Measurements from ENCODE around the gene TCP1. TPM values are rescaled to one million over a fixed set of nuclear protein-coding genes. Genes with fewer than 3 reads are reported as not detected.

TCP1 gene
- total RNA-seq, 1 donor from 2014 or later, result 334 TPM

DNA sequence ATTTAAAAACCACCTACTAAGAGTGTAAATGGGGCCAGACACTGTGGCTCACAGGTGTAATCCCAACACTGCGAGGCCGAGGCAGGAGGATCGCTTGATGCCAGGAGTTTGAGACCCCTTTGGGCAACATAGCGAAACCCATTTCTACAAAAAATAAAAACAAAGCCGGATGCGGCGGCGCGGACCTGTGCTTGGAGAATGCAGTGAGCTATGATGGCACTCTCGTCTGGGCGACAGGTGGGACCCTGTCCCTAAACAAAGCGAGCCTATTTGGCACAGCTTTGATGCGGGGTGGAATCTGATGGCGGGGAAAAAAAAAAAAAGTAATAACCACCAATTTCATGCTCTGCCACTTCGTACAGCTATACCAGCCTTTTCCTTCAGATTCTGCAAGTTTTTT, 1.1 kb downstream of the TCP1 start:
- H3K4me3 Mint-ChIP-seq, result peak overlapping the region; percentile 97
- Histone ChIP-seq H3K9ac (peak overlapping the region; percentile 97), H3F3A (ENCODE audit: low read depth) (peaks cover 22% of the 10 kb centered on the region), H3K36me3 (peaks cover 50% of the 10 kb centered on the region), H3K4me1 (peaks cover 22% of the 10 kb centered on the region), H3K9me3 (ENCODE audit: low read depth) (no peaks in the 10 kb centered on the region), H2AFZ (replicated peaks) (no peak overlapping the region), H3K4me2 (peak overlapping the region; percentile 99), H3K27me3 (no peaks in the 10 kb centered on the region), H3K27ac (no peak overlapping the region), H4K20me1 (ENCODE audit: low read depth) (peaks cover 61% of the 10 kb centered on the region), H3K4me3 (peak overlapping the region; percentile 99), H3K79me2 (ENCODE audit: low read depth) (peaks cover 91% of the 10 kb centered on the region)
- peak; percentile 13 for DNase-seq (ENCODE audit: low spot score)
- H3K27ac Mint-ChIP-seq, result no peak overlapping the region
- no peaks in the 10 kb centered on the region for H3K27me3 Mint-ChIP-seq (ENCODE audit: insufficient read depth, low read depth)
- TF ChIP-seq EZH2 (IDR thresholded peaks at IDR 0.05), result no peak
- TF ChIP-seq, protein P1, sequence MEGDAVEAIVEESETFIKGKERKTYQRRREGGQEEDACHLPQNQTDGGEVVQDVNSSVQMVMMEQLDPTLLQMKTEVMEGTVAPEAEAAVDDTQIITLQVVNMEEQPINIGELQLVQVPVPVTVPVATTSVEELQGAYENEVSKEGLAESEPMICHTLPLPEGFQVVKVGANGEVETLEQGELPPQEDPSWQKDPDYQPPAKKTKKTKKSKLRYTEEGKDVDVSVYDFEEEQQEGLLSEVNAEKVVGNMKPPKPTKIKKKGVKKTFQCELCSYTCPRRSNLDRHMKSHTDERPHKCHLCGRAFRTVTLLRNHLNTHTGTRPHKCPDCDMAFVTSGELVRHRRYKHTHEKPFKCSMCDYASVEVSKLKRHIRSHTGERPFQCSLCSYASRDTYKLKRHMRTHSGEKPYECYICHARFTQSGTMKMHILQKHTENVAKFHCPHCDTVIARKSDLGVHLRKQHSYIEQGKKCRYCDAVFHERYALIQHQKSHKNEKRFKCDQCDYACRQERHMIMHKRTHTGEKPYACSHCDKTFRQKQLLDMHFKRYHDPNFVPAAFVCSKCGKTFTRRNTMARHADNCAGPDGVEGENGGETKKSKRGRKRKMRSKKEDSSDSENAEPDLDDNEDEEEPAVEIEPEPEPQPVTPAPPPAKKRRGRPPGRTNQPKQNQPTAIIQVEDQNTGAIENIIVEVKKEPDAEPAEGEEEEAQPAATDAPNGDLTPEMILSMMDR (IDR thresholded peaks at IDR 0.05), result no peak
- TF ChIP-seq EZH2phosphoT487 (IDR thresholded peaks at IDR 0.05), result no peak
- H3K36me3 Mint-ChIP-seq, result peaks cover 41% of the 10 kb centered on the region
- H3K4me1 Mint-ChIP-seq, result peaks cover 31% of the 10 kb centered on the region
- no peaks in the 10 kb centered on the region for H3K9me3 Mint-ChIP-seq

DNA sequence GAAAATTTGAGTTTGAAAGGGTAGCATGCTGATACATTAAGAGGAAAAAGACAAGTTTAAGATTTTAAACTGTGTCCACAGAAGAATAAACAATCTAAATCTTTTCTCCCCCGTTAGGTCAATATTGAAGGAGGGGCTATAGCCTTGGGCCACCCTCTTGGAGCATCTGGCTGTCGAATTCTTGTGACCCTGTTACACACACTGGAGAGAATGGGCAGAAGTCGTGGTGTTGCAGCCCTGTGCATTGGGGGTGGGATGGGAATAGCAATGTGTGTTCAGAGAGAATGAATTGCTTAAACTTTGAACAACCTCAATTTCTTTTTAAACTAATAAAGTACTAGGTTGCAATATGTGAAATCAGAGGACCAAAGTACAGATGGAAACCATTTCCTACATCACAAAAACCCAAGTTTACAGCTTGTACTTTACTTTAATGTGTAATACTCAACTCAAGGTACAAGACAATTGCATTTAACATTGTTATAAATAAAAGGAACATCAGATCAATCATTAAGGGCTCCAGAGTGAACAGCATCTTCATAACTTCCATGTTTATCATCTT, 10.8 kb downstream of the TCP1 start:
- Histone ChIP-seq H3K79me2 (ENCODE audit: low read depth) (peaks cover 33% of the 10 kb centered on the region), H3K36me3 (peaks cover 22% of the 10 kb centered on the region), H3K4me2 (no peak overlapping the region), H4K20me1 (ENCODE audit: low read depth) (peaks cover 32% of the 10 kb centered on the region), H3K4me1 (no peaks in the 10 kb centered on the region), H3F3A (ENCODE audit: low read depth) (peaks cover 75% of the 10 kb centered on the region), H3K9me3 (ENCODE audit: low read depth) (no peaks in the 10 kb centered on the region), H2AFZ (replicated peaks) (no peak overlapping the region), H3K4me3 (no peak overlapping the region), H3K27me3 (no peaks in the 10 kb centered on the region), H3K9ac (no peak overlapping the region), H3K27ac (peak overlapping the region; percentile 25)
- DNase-seq (ENCODE audit: low spot score), result no peak
- no peak overlapping the region for H3K4me3 Mint-ChIP-seq
- no peaks in the 10 kb centered on the region for H3K9me3 Mint-ChIP-seq
- H3K27ac Mint-ChIP-seq, result no peak overlapping the region
- peaks cover 7% of the 10 kb centered on the region for H3K4me1 Mint-ChIP-seq
- TF ChIP-seq EZH2 (IDR thresholded peaks at IDR 0.05) (no peak), EZH2phosphoT487 (IDR thresholded peaks at IDR 0.05) (no peak)
- TF ChIP-seq, protein P1 (IDR thresholded peaks at IDR 0.05), result no peak
- H3K36me3 Mint-ChIP-seq, result peaks cover 47% of the 10 kb centered on the region
- H3K27me3 Mint-ChIP-seq (ENCODE audit: insufficient read depth, low read depth), result peaks cover 4% of the 10 kb centered on the region

DNA sequence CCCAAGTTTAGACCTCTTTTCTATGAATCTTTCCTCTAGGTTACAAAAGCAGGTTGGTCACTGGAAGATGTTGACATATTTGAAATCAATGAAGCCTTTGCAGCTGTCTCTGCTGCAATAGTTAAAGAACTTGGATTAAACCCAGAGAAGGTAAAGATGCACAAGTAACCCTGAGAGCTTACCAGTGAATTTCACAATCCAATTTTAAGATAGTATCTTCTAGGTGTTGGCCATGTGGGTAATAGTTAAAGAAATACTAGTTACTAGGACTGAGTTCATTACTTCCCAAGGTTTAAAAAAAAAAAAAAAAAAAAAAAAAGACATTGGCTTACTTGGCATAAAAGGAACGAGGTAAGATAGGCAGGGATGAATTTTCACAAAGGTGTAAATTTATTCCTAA, 11.3 kb downstream of the TCP1 start:
- no peak for DNase-seq (ENCODE audit: low spot score)
- Histone ChIP-seq H3K27me3 (no peaks in the 10 kb centered on the region), H3K27ac (peak overlapping the region; percentile 25), H4K20me1 (ENCODE audit: low read depth) (peaks cover 27% of the 10 kb centered on the region), H3K4me1 (no peaks in the 10 kb centered on the region), H3K36me3 (peaks cover 22% of the 10 kb centered on the region), H3K4me2 (no peak overlapping the region), H3K4me3 (no peak overlapping the region), H3K79me2 (ENCODE audit: low read depth) (peaks cover 28% of the 10 kb centered on the region), H3K9ac (no peak overlapping the region), H3K9me3 (ENCODE audit: low read depth) (no peaks in the 10 kb centered on the region), H3F3A (ENCODE audit: low read depth) (peaks cover 75% of the 10 kb centered on the region), H2AFZ (replicated peaks) (no peak overlapping the region)
- Mint-ChIP-seq H3K27ac (no peak overlapping the region), H3K27me3 (ENCODE audit: insufficient read depth, low read depth) (peaks cover 4% of the 10 kb centered on the region), H3K4me1 (peaks cover 7% of the 10 kb centered on the region), H3K4me3 (no peak overlapping the region), H3K36me3 (peaks cover 46% of the 10 kb centered on the region), H3K9me3 (no peaks in the 10 kb centered on the region)
- TF ChIP-seq EZH2 (IDR thresholded peaks at IDR 0.05) (no peak), EZH2phosphoT487 (IDR thresholded peaks at IDR 0.05) (no peak)
- TF ChIP-seq, protein P1 (IDR thresholded peaks at IDR 0.05), result no peak

All from neural progenitor cell (in vitro differentiated cells).